DMS53 treated with DMSO at 0.1 percent for 48 hours (cell line): ENCODE data around the gene GRID1.

Experiments
- DNase-seq: peaks from one replicate; lab custom pipeline; 2025; ENCODE audit not compliant: unreplicated experiment; lab: John Stamatoyannopoulos, UW

The GRID1 gene

GRCh38 chr10:86316274-86316835 lies 50.2 kb downstream of the GRID1 start:
- no peak for DNase-seq

GRCh38 chr10:86315549-86315942 lies 51.0 kb downstream of the GRID1 start:
- no peak for DNase-seq

- no peak for DNase-seq
Observed at GRCh38 chr10:86314616-86315548, 51.7 kb downstream of the GRID1 start.

- DNase-seq, result no peak
Observed at GRCh38 chr10:86313621-86314041, 53.0 kb downstream of the GRID1 start.

- no peak for DNase-seq
Observed at GRCh38 chr10:86312701-86313270, 53.8 kb downstream of the GRID1 start.

- DNase-seq, result no peak
Observed at GRCh38 chr10:86311906-86312305, 54.7 kb downstream of the GRID1 start.

- no peak for DNase-seq
Observed at GRCh38 chr10:86311190-86311589, 55.4 kb downstream of the GRID1 start.

- no peak for DNase-seq
Observed at GRCh38 chr10:86310702-86311101, 55.9 kb downstream of the GRID1 start.

GRCh38 chr10:86310291-86310690 lies 56.3 kb downstream of the GRID1 start:
- no peak for DNase-seq

- DNase-seq, result no peak
Observed at GRCh38 chr10:86308056-86308455, 58.5 kb downstream of the GRID1 start.

- no peak for DNase-seq
Observed at GRCh38 chr10:86306628-86307278, 59.8 kb downstream of the GRID1 start.

- DNase-seq, result no peak
Observed at GRCh38 chr10:86305521-86305920, 61.1 kb downstream of the GRID1 start.

GRCh38 chr10:86304436-86304835 lies 62.2 kb downstream of the GRID1 start:
- no peak for DNase-seq

GRCh38 chr10:86303626-86304025 lies 63.0 kb downstream of the GRID1 start:
- no peak for DNase-seq

- no peak for DNase-seq
Observed at GRCh38 chr10:86301971-86302370, 64.6 kb downstream of the GRID1 start.

- no peak for DNase-seq
Observed at GRCh38 chr10:86300931-86301830, 65.4 kb downstream of the GRID1 start.

GRCh38 chr10:86300399-86300925 lies 66.1 kb downstream of the GRID1 start:
- DNase-seq, result no peak

- no peak for DNase-seq
Observed at GRCh38 chr10:86299562-86299961, 67.0 kb downstream of the GRID1 start.

GRCh38 chr10:86298501-86299001 lies 68.0 kb downstream of the GRID1 start:
- DNase-seq, result no peak

- DNase-seq, result no peak
Observed at GRCh38 chr10:86295791-86296190, 70.8 kb downstream of the GRID1 start.
